Measurements from ENCODE around the gene ZBTB6.

- no peak for TF ChIP-seq EZH2 (IDR thresholded peaks at IDR 0.05; ENCODE audit: low read length, missing control alignments)
- TF ChIP-seq, protein P1, sequence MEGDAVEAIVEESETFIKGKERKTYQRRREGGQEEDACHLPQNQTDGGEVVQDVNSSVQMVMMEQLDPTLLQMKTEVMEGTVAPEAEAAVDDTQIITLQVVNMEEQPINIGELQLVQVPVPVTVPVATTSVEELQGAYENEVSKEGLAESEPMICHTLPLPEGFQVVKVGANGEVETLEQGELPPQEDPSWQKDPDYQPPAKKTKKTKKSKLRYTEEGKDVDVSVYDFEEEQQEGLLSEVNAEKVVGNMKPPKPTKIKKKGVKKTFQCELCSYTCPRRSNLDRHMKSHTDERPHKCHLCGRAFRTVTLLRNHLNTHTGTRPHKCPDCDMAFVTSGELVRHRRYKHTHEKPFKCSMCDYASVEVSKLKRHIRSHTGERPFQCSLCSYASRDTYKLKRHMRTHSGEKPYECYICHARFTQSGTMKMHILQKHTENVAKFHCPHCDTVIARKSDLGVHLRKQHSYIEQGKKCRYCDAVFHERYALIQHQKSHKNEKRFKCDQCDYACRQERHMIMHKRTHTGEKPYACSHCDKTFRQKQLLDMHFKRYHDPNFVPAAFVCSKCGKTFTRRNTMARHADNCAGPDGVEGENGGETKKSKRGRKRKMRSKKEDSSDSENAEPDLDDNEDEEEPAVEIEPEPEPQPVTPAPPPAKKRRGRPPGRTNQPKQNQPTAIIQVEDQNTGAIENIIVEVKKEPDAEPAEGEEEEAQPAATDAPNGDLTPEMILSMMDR (conservative IDR thresholded peaks at IDR 0.05 in 1 of 2, IDR thresholded peaks at IDR 0.05 in 1 of 2; ENCODE audit: low read depth in 1 of 2, low read length in 2 of 2), result no peak
Observed at GRCh38 chr9:122939601-122940000, 26.5 kb upstream of the ZBTB6 start.
